Measurements from ENCODE around the gene RBM20. TPM values are rescaled to one million over a fixed set of nuclear protein-coding genes. Genes with fewer than 3 reads are reported as not detected.

Gene RBM20
- total RNA-seq, 1 donor from 2014 or later = 101 TPM

GRCh38 chr10:110778211-110778610 lies 134.1 kb downstream of the RBM20 start:
- Histone ChIP-seq H3K27me3 (ENCODE audit: low read depth) (no peaks in the 10 kb centered on the region), H3K9me3 (replicated peaks) (no peaks in the 10 kb centered on the region), H3K36me3 (no peaks in the 10 kb centered on the region), H3K27ac (replicated peaks) (peak overlapping the region; percentile 85), H3K4me3 (no peak overlapping the region), H3K4me1 (peaks cover 97% of the 10 kb centered on the region)
- intact Hi-C loops (cut with micrococcal nuclease) = no loop called here
- no peak for DNase-seq
- no peak for TF ChIP-seq CTCF (IDR thresholded peaks at IDR 0.05; ENCODE audit: borderline replicate concordance)

- Histone ChIP-seq H3K27me3 (ENCODE audit: low read depth) (no peaks in the 10 kb centered on the region), H3K9me3 (replicated peaks) (no peaks in the 10 kb centered on the region), H3K4me3 (no peak overlapping the region), H3K27ac (replicated peaks) (peak overlapping the region; percentile 85), H3K36me3 (peaks cover 1% of the 10 kb centered on the region), H3K4me1 (peaks cover 99% of the 10 kb centered on the region)
- TF ChIP-seq CTCF (IDR thresholded peaks at IDR 0.05; ENCODE audit: borderline replicate concordance) = no peak
- intact Hi-C loops (cut with micrococcal nuclease) = no loop called here
- DNase-seq = no peak
Measured at GRCh38 chr10:110779489-110779888, 135.4 kb downstream of the RBM20 start.

- Histone ChIP-seq H3K9me3 (replicated peaks) (no peaks in the 10 kb centered on the region), H3K27ac (replicated peaks) (peak overlapping the region; percentile 85), H3K4me1 (peaks cover 100% of the 10 kb centered on the region), H3K36me3 (peaks cover 12% of the 10 kb centered on the region), H3K27me3 (ENCODE audit: low read depth) (no peaks in the 10 kb centered on the region), H3K4me3 (peak overlapping the region; percentile 7)
- no peak for TF ChIP-seq CTCF (IDR thresholded peaks at IDR 0.05; ENCODE audit: borderline replicate concordance)
- peak; percentile 55 for DNase-seq
- intact Hi-C loops (cut with micrococcal nuclease) = no loop called here
Measured at GRCh38 chr10:110780704-110781103, 136.6 kb downstream of the RBM20 start.

- H3K9me3 ChIP-seq (replicated peaks) = no peaks in the 10 kb centered on the region
- peaks cover 100% of the 10 kb centered on the region for H3K4me1 ChIP-seq
- H3K27ac ChIP-seq (replicated peaks) = peak overlapping the region; percentile 85
- H3K36me3 ChIP-seq = peaks cover 12% of the 10 kb centered on the region
- no peaks in the 10 kb centered on the region for H3K27me3 ChIP-seq (ENCODE audit: low read depth)
- H3K4me3 ChIP-seq = peak overlapping the region; percentile 7
- TF ChIP-seq CTCF (IDR thresholded peaks at IDR 0.05; ENCODE audit: borderline replicate concordance) = no peak
- intact Hi-C loops (cut with micrococcal nuclease) = no loop called here
- DNase-seq = no peak
Measured at GRCh38 chr10:110781139-110781538, 137.0 kb downstream of the RBM20 start.

- DNase-seq = no peak
- Histone ChIP-seq H3K4me1 (peaks cover 100% of the 10 kb centered on the region), H3K4me3 (no peak overlapping the region), H3K27ac (replicated peaks) (peak overlapping the region; percentile 85), H3K27me3 (ENCODE audit: low read depth) (no peaks in the 10 kb centered on the region), H3K36me3 (peaks cover 12% of the 10 kb centered on the region), H3K9me3 (replicated peaks) (no peaks in the 10 kb centered on the region)
- intact Hi-C loops (cut with micrococcal nuclease) = no loop called here
- TF ChIP-seq CTCF (IDR thresholded peaks at IDR 0.05; ENCODE audit: borderline replicate concordance) = no peak
Measured at GRCh38 chr10:110782616-110783015, 138.5 kb downstream of the RBM20 start.

All from left ventricle myocardium inferior (tissue), 1 donor.